SHP77 (cell line): Measurements from ENCODE around the gene NAA15.
"Not testable (repeated sequence)": the region's sequence is repeated elsewhere in the genome, so short reads cannot be mapped to it uniquely, and the experiment has no call there.

ENCODE experiments used
- DNase-seq, 2 experiments: peaks; one replicate each; lab custom pipeline; 2025; lab: John Stamatoyannopoulos, UW

The NAA15 gene

GRCh38 chr4:139297001-139297410 lies 4.3 kb upstream of the NAA15 start:
- DNase-seq = no peak

- no peak for DNase-seq
Measured at GRCh38 chr4:139299536-139299935, 1.8 kb upstream of the NAA15 start.

GRCh38 chr4:139300431-139301112 lies 733 bp upstream of the NAA15 start:
- DNase-seq = no peak

DNA sequence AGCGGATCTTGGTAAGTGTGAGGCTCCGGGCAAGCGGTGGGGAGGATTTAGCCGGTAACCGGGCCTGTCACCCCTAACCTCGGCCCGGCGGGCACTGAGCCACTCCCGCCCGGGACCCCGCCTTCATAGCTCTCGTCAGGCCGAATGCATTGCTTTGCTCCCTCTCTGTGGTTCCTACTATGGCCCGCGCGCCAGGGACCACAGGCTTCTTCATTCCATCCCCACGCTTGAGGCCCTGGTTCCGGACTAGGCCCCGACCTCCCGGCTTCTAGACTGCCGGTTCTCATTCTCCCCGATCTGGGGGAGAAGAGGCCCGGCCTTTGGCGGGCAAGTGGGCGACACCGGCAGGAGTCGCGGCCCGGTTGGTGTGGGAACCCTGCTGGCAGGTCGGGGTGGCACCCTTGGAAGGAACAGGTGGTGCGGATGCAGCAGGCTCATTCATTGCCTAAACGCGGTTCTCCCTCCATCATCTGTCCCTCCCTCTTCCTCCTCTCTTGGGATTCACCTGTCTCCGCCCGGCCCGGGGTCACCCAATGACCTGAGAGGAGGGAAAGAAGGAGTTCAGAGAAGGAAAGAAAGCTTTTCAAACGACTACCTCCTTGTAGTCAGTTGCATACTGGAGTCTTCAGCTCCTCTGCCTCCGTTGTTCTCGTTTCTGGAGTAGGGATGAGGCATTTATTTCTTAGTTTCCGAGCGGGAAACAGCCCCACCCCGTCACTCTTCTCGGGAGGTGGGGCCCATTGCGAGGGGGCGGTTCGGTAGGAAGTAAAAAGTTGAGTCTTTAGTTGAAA lies 711 bp downstream of the NAA15 start, which contains the start of gene NDUFC1:
NDUFC1 (minus strand) TSS at position 657 of the 791 bp plus-strand sequence. CDS start 6,679 bp downstream, outside the sequence.
- DNase-seq = peak; percentile 2 to 21

GRCh38 chr4:139304920-139305319 lies 3.6 kb downstream of the NAA15 start:
- no peak for DNase-seq

- DNase-seq = no peak
Measured at GRCh38 chr4:139311909-139312308, 10.6 kb downstream of the NAA15 start.

- no peak for DNase-seq
Measured at GRCh38 chr4:139312552-139313332, 11.4 kb downstream of the NAA15 start.

DNA sequence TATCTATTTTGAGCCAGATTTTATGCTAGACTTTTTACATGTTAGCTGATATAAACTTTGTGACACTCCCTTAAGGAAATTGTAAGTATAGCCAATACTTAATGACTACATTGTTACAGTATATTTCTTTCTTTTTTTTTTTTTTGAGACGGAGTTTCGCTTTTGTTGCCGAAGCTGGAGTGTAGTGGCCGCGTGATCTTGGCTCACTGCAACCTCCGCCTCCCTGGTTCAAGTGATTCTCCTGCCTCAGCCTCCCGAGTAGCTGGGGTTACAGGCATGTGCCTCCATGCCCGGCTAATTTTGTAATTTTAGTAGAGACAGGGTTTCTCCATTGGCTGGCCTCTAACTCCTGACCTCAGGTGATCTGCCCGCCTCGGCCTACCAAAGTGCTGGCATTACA lies 12.1 kb downstream of the NAA15 start:
- DNase-seq = not testable (repeated sequence)

GRCh38 chr4:139314047-139314800 lies 12.9 kb downstream of the NAA15 start:
- no peak for DNase-seq

DNA sequence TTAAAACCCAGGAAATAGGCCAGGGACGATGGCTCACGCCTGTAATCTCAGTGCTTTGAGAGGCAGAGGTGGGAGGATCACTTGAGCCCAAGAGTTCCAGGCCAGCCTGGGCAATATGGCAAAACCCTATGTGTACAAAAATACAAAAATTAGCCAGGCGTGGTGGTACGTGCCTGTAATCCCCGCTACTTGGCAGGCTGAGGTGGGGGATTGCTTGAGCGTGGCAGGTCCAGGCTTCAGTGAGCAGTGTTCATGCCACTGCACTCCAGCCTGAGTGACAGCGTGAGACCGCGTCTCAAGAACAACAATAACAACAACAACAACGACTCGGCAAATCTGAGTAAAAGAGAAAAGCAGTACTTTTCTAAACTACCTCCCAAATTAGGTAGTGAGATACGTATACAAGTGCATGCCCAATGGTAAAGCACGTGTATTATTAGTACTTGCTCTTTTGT lies 13.9 kb downstream of the NAA15 start:
- DNase-seq = no peak

- no peak for DNase-seq
Measured at GRCh38 chr4:139316733-139317132, 15.4 kb downstream of the NAA15 start.

DNA sequence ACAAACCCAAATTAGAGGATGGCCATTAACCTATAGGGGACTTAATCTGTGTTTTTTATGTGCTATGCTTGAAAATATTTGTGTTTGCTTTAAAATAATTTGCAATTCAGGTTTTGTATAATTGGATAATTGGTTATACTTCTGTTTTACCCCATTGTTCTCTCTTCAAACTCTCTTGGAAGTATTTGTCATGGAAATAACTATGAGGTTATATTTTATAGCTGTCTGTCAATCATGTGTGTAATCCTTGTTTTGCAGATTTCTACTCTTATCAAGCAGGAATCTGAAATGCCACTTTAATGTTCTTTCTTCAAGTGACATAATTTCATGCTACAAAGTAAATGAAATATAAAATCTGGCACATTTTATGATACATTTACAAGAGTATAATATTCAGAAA lies 16.3 kb downstream of the NAA15 start:
- DNase-seq = no peak

DNA sequence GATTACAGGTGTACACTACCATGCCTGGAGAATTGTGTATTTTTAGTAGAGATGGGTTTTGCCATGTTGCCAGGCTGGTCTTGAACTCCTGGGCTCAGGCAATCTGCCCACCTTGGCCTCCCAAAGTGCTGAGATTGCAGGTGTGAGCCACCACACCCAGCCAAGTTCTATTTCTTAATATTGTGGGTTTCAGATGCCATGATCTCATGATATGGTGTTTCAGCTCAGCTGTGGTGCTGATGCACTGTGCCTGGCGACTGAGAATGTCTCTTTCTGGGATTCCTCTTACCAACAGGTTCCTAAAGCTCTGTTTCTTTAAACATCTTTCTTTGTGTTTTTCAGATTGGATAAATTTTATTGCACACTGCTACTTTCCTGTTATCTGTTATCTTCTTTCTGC lies 18.3 kb downstream of the NAA15 start:
- no peak for DNase-seq

GRCh38 chr4:139322070-139322469 lies 20.8 kb downstream of the NAA15 start:
- DNase-seq = not testable (repeated sequence)

GRCh38 chr4:139322541-139322940 lies 21.2 kb downstream of the NAA15 start:
- not testable (repeated sequence) for DNase-seq

GRCh38 chr4:139324620-139325019 lies 23.3 kb downstream of the NAA15 start:
- no peak for DNase-seq

GRCh38 chr4:139329665-139330200 lies 28.4 kb downstream of the NAA15 start:
- no peak for DNase-seq

GRCh38 chr4:139330283-139330682 lies 29.0 kb downstream of the NAA15 start:
- no peak for DNase-seq

GRCh38 chr4:139331185-139331584 lies 29.9 kb downstream of the NAA15 start:
- no peak for DNase-seq

DNA sequence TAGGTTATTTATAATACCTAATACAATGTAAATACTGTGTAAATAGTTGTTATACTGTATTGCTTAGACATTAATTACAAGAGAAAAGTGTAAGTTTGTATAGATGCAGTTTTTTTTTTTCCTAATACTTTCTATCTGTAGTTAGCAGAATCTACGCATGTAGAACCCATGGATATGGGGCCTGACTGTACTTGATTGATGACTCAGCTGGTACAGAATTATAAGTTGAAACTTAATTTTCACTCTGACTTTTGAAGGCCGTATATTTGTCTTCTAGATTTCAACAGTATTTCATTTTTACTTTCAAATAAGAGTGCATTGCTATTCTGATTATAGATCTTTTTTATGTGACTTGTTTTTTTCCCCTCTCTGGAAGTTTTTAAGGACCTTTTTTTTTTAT lies 31.7 kb downstream of the NAA15 start:
- no peak for DNase-seq

- no peak for DNase-seq
Measured at GRCh38 chr4:139337612-139338011, 36.3 kb downstream of the NAA15 start.
